Neuronal stem cell (in vitro differentiated cells): ENCODE data around the gene MRPL57.
"Not testable (repeated sequence)": the region's sequence is repeated elsewhere in the genome, so short reads cannot be mapped to it uniquely, and the experiment has no call there.

Experiments used
- DNase-seq: peaks from one replicate; pipeline ENCODE4 v3.0.0-alpha.2; 2013; ENCODE audit warnings: low spot score
- H2AFZ ChIP-seq: one replicate; pipeline ENCODE4 v1.6.1; 2013; ENCODE audit warnings: mild to moderate bottlenecking, low read length, inconsistent platforms
- H2AK5ac ChIP-seq: 2 replicates; pipeline ENCODE4 v1.6.1; 2013; ENCODE audit warnings: low read depth, mild to moderate bottlenecking, inconsistent platforms, low read length, moderate library complexity, mixed read lengths
- H2BK120ac ChIP-seq: 2 replicates; pipeline ENCODE4 v1.6.1; 2013; ENCODE audit warnings: low read depth, mild to moderate bottlenecking, inconsistent platforms, low read length, moderate library complexity, mixed read lengths
- H2BK12ac ChIP-seq: one replicate; pipeline ENCODE4 v1.6.1; 2013; ENCODE audit warnings: low read length, inconsistent platforms
- H2BK15ac ChIP-seq: 2 replicates; pipeline ENCODE4 v1.6.1; 2013; ENCODE audit warnings: mild to moderate bottlenecking, low read length, inconsistent platforms, mixed read lengths
- H2BK5ac ChIP-seq: one replicate; pipeline ENCODE4 v1.6.1; 2013; ENCODE audit warnings: inconsistent platforms, mild to moderate bottlenecking, low read length, moderate library complexity
- H3K14ac ChIP-seq: one replicate; pipeline ENCODE4 v1.6.1; 2013; ENCODE audit warnings: low read length, inconsistent platforms
- H3K18ac ChIP-seq: 2 replicates; pipeline ENCODE4 v1.6.1; 2013; ENCODE audit warnings: low read length, inconsistent platforms
- H3K23ac ChIP-seq: 2 replicates; pipeline ENCODE4 v1.6.1; 2013; ENCODE audit warnings: low read depth, mild to moderate bottlenecking, mixed read lengths, low read length, inconsistent platforms; ENCODE audit not compliant: poor library complexity
- H3K27ac ChIP-seq: replicated peaks from 3 replicates; pipeline ENCODE4 v1.5.1; 2013; ENCODE audit warnings: low read length, inconsistent platforms
- H3K27me3 ChIP-seq, 3 experiments: 2 replicates each; pipeline ENCODE4 v1.6.1; 2013; ENCODE audit warnings: low read length in 3 of 3, mild to moderate bottlenecking in 2 of 3, inconsistent platforms in 1 of 3, low read depth in 1 of 3, mixed read lengths in 1 of 3, moderate library complexity in 1 of 3; ENCODE audit not compliant: control insufficient read depth in 3 of 3, insufficient read depth in 3 of 3
- H3K36me3 ChIP-seq, 2 donors: replicated peaks in 1 of 2; 2 replicates each; pipeline ENCODE4 v1.6.1; 2013; ENCODE audit warnings: low read length in 2 of 2; ENCODE audit not compliant: control insufficient read depth in 2 of 2, insufficient read depth in 2 of 2
- H3K4ac ChIP-seq: 2 replicates; pipeline ENCODE4 v1.6.1; 2013; ENCODE audit warnings: inconsistent platforms, mild to moderate bottlenecking, low read length, moderate library complexity
- H3K4me1 ChIP-seq, 2 donors: 1 replicate in 1 of 2; 2 replicates in 1 of 2; pipeline ENCODE4 v1.6.1; 2013; ENCODE audit warnings: low read length in 2 of 2, low read depth in 1 of 2; ENCODE audit not compliant: control insufficient read depth in 2 of 2, insufficient read depth in 1 of 2
- H3K4me2 ChIP-seq: one replicate; pipeline ENCODE4 v1.6.1; 2013; ENCODE audit warnings: mild to moderate bottlenecking, low read length, inconsistent platforms; ENCODE audit not compliant: insufficient read depth, poor library complexity, severe bottlenecking
- H3K4me3 ChIP-seq, 2 donors: 2 replicates each; pipeline ENCODE4 v1.5.1; 2013; ENCODE audit warnings: low read length in 2 of 2, mild to moderate bottlenecking in 2 of 2, inconsistent platforms in 1 of 2, moderate library complexity in 1 of 2
- H3K79me1 ChIP-seq: one replicate; pipeline ENCODE4 v1.6.1; 2013; ENCODE audit warnings: low read depth, mild to moderate bottlenecking, inconsistent platforms, low read length, moderate library complexity
- H3K9ac ChIP-seq: one replicate; pipeline ENCODE4 v1.6.1; 2013; ENCODE audit warnings: mild to moderate bottlenecking, low read depth, low read length, inconsistent platforms; ENCODE audit not compliant: poor library complexity
- H3K9me3 ChIP-seq, 2 donors: replicated peaks in 1 of 2; 2 replicates each; pipeline versions ENCODE3 to v1.6.1; 2013; ENCODE audit warnings: low read length in 2 of 2, mild to moderate bottlenecking in 2 of 2, inconsistent platforms in 1 of 2, low read depth in 1 of 2, mixed read lengths in 1 of 2, moderate library complexity in 1 of 2; ENCODE audit not compliant: control insufficient read depth in 2 of 2, insufficient read depth in 1 of 2
- H4K8ac ChIP-seq: one replicate; pipeline ENCODE4 v1.6.1; 2013; ENCODE audit warnings: low read depth, mild to moderate bottlenecking, inconsistent platforms, low read length, moderate library complexity
- H4K91ac ChIP-seq: one replicate; pipeline ENCODE4 v1.6.1; 2013; ENCODE audit warnings: low read length, low read depth, mild to moderate bottlenecking, inconsistent platforms; ENCODE audit not compliant: poor library complexity
- WGBS, 2 donors: extraction: QIAGEN DNeasy Blood & Tissue Kit; methylation state at CpG; one replicate each; pipeline ENCODE4 v1.1.7; 2013; ENCODE audit warnings: missing lambda C conversion rate in 2 of 2, mixed read lengths in 1 of 2; ENCODE audit not compliant: insufficient read length in 2 of 2, insufficient replicate concordance in 1 of 2; ENCODE audit errors: extremely low coverage in 2 of 2; 5-methylcytosine and 5-hydroxymethylcytosine counted together

Gene MRPL57

DNA sequence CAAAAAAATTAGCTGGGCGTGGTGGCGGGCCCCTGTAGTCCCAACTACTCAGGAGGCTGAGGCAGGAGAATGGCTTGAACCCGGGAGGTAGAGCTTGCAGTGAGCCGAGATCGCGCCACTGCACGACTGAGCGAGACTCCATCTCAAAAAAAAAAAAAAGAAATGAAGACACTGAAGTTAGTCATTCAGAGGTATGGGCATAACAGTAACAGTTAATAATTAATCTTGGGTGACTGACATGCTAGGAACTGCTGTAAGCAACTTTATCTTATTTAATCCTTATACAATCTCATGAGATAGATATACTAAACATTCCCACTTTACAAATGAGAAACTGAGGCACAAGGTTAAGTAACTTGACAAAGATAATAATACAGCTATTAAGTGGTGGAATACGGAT lies 5.0 kb upstream of the MRPL57 start:
- no CpG with 5 or more reads among the region's 9 CpGs for WGBS, 2 donors

DNA sequence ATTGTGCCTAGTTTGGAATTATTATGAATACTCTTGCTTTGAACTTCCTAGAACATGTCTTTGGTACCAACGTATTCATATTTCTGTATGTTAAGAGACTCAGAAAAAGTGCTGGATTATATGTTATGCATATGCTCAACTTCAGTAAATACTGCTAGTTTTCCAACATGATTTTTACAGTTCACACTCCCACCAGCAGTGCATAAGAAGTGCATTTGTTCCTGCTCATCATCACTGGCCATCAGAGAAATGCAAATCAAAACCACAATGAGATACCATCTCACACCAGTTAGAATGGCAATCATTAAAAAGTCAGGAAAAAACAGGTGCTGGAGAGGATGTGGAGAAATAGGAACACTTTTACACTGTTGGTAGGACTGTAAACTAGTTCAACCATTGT lies 2.7 kb upstream of the MRPL57 start:
- not testable (repeated sequence) for H2BK15ac ChIP-seq, H2AK5ac ChIP-seq, H2BK5ac ChIP-seq, H3K9ac ChIP-seq, H3K9me3 ChIP-seq, H2BK120ac ChIP-seq, DNase-seq, H4K91ac ChIP-seq, H2BK12ac ChIP-seq, H3K27ac ChIP-seq, H3K4me2 ChIP-seq, H3K23ac ChIP-seq, H4K8ac ChIP-seq, H2AFZ ChIP-seq, H3K4me3 ChIP-seq, H3K4me1 ChIP-seq, H3K27me3 ChIP-seq, H3K4ac ChIP-seq, H3K18ac ChIP-seq, H3K14ac ChIP-seq
- Histone ChIP-seq H3K36me3 (peaks cover 8 to 56% of the 10 kb centered on the region in 2 donors), H3K79me1 (peaks cover 13% of the 10 kb centered on the region)
- WGBS, 2 donors = no CpG with 5 or more reads among the region's 1 CpG

More for the DNA sequence above, 5.0 kb upstream of the MRPL57 start:
- Histone ChIP-seq H2AFZ (no peak overlapping the region), H3K9me3 (no peaks in the 10 kb centered on the region), H3K79me1 (peaks cover 7% of the 10 kb centered on the region), H3K4me3 (no peak overlapping the region), H3K9ac (no peak overlapping the region), H2BK5ac (no peak overlapping the region), H2BK15ac (no peak overlapping the region), H3K23ac (no peak overlapping the region), H2BK12ac (no peak overlapping the region), H3K27me3 (no peaks in the 10 kb centered on the region), H2BK120ac (no peak overlapping the region), H4K91ac (no peak overlapping the region), H3K4me2 (no peak overlapping the region), H3K4ac (no peak overlapping the region), H3K4me1 (no peaks in the 10 kb centered on the region), H3K36me3 (peaks cover 8 to 64% of the 10 kb centered on the region in 2 donors), H2AK5ac (no peak overlapping the region), H3K14ac (no peak overlapping the region), H4K8ac (no peak overlapping the region), H3K18ac (no peak overlapping the region), H3K27ac (no peak overlapping the region)
- DNase-seq = no peak

DNA sequence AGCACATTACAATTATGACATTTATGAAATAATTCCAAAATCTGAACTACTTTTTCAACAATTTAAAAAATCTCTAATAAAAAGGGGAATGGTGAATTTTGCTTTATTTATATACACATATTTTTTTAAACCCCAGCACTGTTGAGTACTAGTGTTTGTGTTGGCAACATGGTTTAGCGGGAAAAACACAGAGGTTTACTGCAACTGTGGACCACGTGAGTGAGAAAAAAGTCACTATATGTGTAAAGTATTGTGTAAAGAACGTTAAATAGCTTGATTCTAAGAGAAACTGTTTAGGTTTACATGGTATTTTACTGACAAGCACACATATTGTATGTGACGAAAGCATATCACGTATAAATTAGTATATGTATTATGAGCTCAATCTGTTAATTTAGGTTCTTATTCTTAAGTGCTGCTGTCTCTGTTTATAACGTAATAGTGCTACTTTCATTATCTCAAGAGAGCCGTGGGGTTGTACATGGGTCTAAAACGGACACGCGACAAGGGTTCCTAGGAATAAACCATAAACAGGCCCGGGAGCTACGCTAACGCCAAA lies 723 bp upstream of the MRPL57 start:
- Histone ChIP-seq H3K27me3 (no peaks in the 10 kb centered on the region), H3K14ac (peak overlapping the region; percentile 98), H2AK5ac (peak overlapping the region; percentile 47), H2BK5ac (peak overlapping the region; percentile 69), H2BK12ac (no peak overlapping the region), H3K9me3 (peaks cover 0 to 8% of the 10 kb centered on the region in 2 donors), H3K4ac (no peak overlapping the region), H3K4me2 (peak overlapping the region; percentile 58), H3K27ac (peak overlapping the region; percentile 91), H3K9ac (peak overlapping the region; percentile 99), H3K79me1 (peaks cover 10% of the 10 kb centered on the region), H2BK15ac (no peak overlapping the region), H3K4me3 (peak overlapping the region; percentile 79 to 92), H2AFZ (peak overlapping the region; percentile 97), H3K18ac (peak overlapping the region; percentile 97), H4K91ac (no peak overlapping the region), H3K23ac (peak overlapping the region; percentile 94), H3K4me1 (peaks cover 0 to 2% of the 10 kb centered on the region in 2 donors), H4K8ac (no peak overlapping the region), H3K36me3 (peaks cover 6 to 37% of the 10 kb centered on the region in 2 donors), H2BK120ac (no peak overlapping the region)
- no CpG with 5 or more reads among the region's 13 CpGs for WGBS, 2 donors
- DNase-seq = no peak

- no peak overlapping the region for H2BK12ac ChIP-seq
- H2BK15ac ChIP-seq = peak overlapping the region; percentile 65
- peak overlapping the region; percentile 99 for H3K9ac ChIP-seq
- peaks cover 10% of the 10 kb centered on the region for H3K79me1 ChIP-seq
- peak overlapping the region; percentile 97 for H2AFZ ChIP-seq
- peak overlapping the region; percentile 86 for H4K8ac ChIP-seq
- no peak for DNase-seq
- peak overlapping the region; percentile 69 for H2BK5ac ChIP-seq
- peak overlapping the region; percentile 94 for H3K14ac ChIP-seq
- H3K27ac ChIP-seq = peak overlapping the region; percentile 92
- H3K27me3 ChIP-seq = no peaks in the 10 kb centered on the region
- peaks cover 3 to 27% of the 10 kb centered on the region in 2 donors for H3K36me3 ChIP-seq
- peaks cover 0 to 2% of the 10 kb centered on the region in 2 donors for H3K4me1 ChIP-seq
- H3K4me2 ChIP-seq = peak overlapping the region; percentile 77
- peaks cover 0 to 8% of the 10 kb centered on the region in 2 donors for H3K9me3 ChIP-seq
- peak overlapping the region; percentile 90 for H2AK5ac ChIP-seq
- peak overlapping the region; percentile 79 to 92 for H3K4me3 ChIP-seq
- H3K23ac ChIP-seq = peak overlapping the region; percentile 94
- H3K4ac ChIP-seq = no peak overlapping the region
- no CpG with 5 or more reads among the region's 26 CpGs for WGBS, 2 donors
- peak overlapping the region; percentile 99 for H3K18ac ChIP-seq
- peak overlapping the region; percentile 89 for H4K91ac ChIP-seq
- peak overlapping the region; percentile 95 for H2BK120ac ChIP-seq
Measured at GRCh38 chr13:21176982-21177284, 475 bp downstream of the MRPL57 start.
